ENCODE results near the gene VASN. TPM values are rescaled to one million over a fixed set of nuclear protein-coding genes. Genes with fewer than 3 reads are reported as not detected.

Gene VASN
- total and polyA plus RNA-seq, 9 of the 15 experiments (the other 6 are each of a cell fraction or from before 2014, with no cell fraction given): 0.01 to 2.5 (median 0.41) TPM; not detected in 1

- TF ChIP-seq FOXJ2 (tag; IDR thresholded peaks at IDR 0.05) (no peak), ZKSCAN3 (CRISPR knock-in tag; IDR thresholded peaks at IDR 0.05) (no peak), HLTF (IDR thresholded peaks at IDR 0.05) (no peak), CCAR2 (IDR thresholded peaks at IDR 0.05; ENCODE audit: low read depth, low read length) (no peak), PHF20 (IDR thresholded peaks at IDR 0.05; ENCODE audit: partially characterized antibody) (no peak), PHF8 (IDR thresholded peaks at IDR 0.05; ENCODE audit: borderline replicate concordance, low read length) (peak; percentile 77; the same call in 1 of the 2 replicates), ARID4B (CRISPR knock-in tag; IDR thresholded peaks at IDR 0.05) (no peak), ZNF717 (CRISPR knock-in tag; IDR thresholded peaks at IDR 0.05) (no peak), RBM34 (IDR thresholded peaks at IDR 0.05; ENCODE audit: borderline replicate concordance, insufficient read depth, low read length) (no peak), ZNF589 (CRISPR knock-in tag; IDR thresholded peaks at IDR 0.05; ENCODE audit: low read depth) (no peak), GTF2B (IDR thresholded peaks at IDR 0.05; ENCODE audit: extremely low read depth, insufficient read length) (no peak), PTRF (tag; IDR thresholded peaks at IDR 0.05) (no peak), TCF7L2 (IDR thresholded peaks at IDR 0.05; ENCODE audit: low read depth, low read length) (no peak), RFX5 (IDR thresholded peaks at IDR 0.05; ENCODE audit: low read depth, low read length) (no peak), ESRRB (CRISPR knock-in tag; IDR thresholded peaks at IDR 0.05; ENCODE audit: borderline replicate concordance) (no peak), RBM22 (IDR thresholded peaks at IDR 0.05; ENCODE audit: low read depth, low read length, poor library complexity, severe bottlenecking) (no peak), ARID3A (IDR thresholded peaks at IDR 0.05; ENCODE audit: borderline replicate concordance, low read depth, low read length) (no peak), ETS2 (tag; IDR thresholded peaks at IDR 0.05; ENCODE audit: borderline replicate concordance, poor library complexity, severe bottlenecking) (no peak), MNT (conservative IDR thresholded peaks at IDR 0.05) (peak; percentile 25 to 62)
Measured at GRCh38 chr16:4371357-4372000, at the start of gene VASN (continued).

Measured in K562 (cell line).